HG03575 (cell line): ENCODE measurements around the gene CCNH.

Experiments
- ATAC-seq: cut with Tn5 transposase; IDR thresholded peaks from one replicate; pipeline ENCODE4 v1.9.1; 2021; ENCODE audit not compliant: unreplicated experiment, insufficient number of reproducible peaks, low FRiP score; ENCODE audit errors: extremely low read depth

CCNH gene

GRCh38 chr5:87405472-87406155, 7.1 kb downstream of the CCNH start:
- ATAC-seq: no peak

DNA sequence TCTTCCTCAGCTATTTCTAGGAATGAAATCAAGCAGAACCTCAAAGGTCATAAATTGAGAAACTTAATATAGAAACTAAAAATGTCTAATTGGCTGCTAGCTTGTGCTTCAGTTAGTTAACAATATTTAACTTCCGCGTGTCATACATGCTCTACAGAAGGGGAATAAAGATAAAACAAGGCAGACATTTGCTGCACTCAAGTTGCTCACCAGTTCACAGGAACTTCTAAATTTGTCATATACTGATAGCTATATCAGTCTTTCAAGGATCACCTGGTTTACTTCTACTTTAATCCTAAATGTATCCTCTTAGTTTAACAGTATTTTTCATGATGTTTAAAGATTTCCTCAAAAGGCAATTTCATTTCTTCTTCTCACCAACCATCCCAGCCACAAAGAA, 8.4 kb downstream of the CCNH start:
- ATAC-seq: no peak

DNA sequence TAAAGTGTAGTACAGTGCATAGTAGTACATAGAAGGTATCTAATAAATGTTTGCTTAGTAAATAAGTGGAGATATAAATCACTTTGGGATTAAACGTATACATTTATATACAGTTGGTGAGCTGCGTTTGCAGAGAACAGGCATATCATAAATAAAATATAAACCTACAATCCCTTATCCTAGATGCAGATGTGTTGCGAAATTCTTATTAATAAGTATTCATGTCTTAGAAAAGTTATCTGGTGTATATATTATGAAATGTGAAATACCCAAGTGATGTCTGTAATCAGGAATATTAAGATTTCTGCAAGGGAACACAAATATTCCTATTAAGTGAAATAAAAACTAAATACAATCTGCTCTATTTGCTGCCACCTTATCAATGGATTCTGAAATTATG, 8.8 kb downstream of the CCNH start:
- no peak for ATAC-seq

GRCh38 chr5:87403409-87403808, 9.3 kb downstream of the CCNH start:
- ATAC-seq: no peak

DNA sequence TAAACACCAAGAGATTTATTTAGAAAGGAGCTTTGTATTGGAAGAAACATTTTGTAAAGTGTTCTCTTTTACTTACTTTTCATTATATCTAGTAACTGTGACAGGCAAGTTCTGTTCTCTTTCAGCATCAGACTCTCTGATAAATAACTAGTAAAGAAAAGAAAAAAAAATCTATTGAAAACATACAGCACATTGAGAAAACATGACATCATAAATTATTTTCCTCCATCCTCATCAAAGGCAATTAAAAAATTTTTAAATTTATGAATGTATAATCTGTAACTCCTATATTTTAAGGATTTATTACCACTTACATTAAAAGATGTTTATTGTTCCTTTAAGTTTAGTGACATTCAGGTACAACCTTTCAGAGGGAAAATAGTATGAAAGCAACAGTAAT, 11.1 kb downstream of the CCNH start:
- no peak for ATAC-seq

GRCh38 chr5:87400305-87400899, 12.3 kb downstream of the CCNH start:
- ATAC-seq: peak; percentile 68

DNA sequence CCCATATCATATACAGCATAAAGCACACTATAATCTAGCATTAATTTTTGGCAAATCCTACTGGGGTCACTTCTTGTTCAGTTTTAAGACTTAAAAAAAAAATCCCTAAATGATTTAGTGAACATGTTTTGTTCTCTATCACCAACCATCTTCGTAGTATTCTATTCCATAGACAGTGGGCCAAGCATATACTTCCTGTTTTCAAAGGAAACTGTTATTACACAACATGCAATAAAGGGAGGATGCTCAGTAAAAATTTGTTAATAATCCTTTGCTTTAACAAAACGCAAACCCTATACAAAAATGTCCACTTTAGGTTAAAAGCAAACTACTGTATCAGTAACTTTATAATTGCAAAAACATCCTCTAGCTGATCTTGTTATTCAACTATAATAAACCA, 13.0 kb downstream of the CCNH start:
- ATAC-seq: no peak

DNA sequence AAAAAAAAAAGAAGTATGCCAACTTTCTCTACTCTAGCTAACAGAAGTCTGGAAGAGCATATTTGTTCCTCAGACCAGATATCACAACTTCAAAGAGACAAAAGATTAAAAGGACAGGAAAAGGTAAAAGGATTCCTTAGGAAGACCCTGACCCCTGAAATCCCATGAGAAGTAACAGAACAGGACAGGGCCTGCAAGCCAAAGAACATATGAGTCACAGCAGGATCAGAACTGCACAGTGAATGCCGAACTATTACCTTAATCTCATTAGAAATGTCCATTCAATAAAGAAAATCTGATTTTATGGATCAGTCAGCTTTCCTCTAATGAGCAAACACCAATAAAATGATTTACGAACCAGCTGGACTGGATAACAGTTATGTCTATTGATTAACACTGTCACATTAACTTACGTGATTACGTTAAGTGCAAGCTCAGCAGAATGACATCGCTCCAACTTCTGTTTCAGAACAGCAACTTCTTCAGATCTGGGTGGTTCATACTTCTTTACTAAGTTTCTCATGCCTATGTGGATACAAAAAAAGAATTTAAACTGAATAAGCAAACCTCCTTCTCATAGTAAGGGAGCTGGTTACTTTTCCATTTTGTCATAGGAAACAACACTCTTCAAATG, 13.6 kb downstream of the CCNH start:
- no peak for ATAC-seq

DNA sequence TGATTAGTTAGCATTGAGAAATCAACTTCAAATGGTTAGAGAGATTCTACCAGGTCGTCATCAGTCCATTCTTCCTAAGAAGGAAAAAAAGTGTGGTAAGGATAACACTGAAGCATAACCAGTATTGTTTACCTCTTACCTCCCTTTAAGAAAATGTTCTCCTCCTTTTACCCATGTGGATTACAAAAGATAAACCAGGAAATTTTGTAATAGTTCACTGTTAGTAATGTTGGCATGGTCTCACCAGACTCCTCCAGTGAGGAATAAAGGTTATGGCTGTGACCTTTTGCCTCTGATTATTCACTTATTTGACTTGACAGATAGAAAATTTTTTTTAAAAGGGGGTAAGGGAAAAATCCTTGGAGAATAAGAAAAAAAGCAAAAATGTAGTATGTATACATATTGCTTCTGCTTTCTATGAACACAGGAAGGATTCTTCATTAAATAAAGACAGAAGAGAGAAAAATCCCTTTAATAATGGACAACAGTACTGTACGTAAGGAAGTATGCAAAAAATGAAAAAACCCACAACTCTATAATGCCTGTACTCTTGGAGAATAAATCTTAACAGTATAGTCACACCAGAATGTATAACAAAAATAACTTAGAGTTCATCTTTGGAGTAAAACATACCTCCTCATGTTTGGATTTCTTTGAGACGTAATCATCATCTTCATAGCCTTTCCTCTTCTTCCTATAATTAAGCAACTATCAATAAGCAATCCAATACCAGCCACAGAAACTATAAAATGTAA, 18.1 kb downstream of the CCNH start:
- no peak for ATAC-seq

- no peak for ATAC-seq
These were observed 19.4 kb downstream of the CCNH start for GRCh38 chr5:87393331-87393730.

GRCh38 chr5:87392801-87393200, 19.9 kb downstream of the CCNH start:
- no peak for ATAC-seq

DNA sequence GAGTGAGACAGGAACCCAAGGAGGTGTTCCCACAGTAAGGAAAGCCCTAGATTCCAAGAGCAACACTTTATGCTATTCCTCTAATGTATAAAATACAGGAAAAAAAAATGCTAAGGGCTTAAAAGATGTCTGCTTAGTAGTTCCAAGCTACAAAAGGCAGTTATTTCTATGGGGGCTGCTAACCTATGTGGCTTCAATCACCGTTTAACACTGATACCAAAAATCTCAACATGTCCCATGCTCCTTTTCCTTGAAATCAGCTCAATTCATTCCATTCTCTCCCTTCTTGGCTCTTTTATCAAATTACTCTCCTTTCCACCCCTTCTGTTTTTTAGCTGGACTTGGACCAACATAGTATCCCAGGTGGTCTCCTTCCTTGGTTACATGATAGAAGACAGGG, 20.6 kb downstream of the CCNH start:
- no peak for ATAC-seq

DNA sequence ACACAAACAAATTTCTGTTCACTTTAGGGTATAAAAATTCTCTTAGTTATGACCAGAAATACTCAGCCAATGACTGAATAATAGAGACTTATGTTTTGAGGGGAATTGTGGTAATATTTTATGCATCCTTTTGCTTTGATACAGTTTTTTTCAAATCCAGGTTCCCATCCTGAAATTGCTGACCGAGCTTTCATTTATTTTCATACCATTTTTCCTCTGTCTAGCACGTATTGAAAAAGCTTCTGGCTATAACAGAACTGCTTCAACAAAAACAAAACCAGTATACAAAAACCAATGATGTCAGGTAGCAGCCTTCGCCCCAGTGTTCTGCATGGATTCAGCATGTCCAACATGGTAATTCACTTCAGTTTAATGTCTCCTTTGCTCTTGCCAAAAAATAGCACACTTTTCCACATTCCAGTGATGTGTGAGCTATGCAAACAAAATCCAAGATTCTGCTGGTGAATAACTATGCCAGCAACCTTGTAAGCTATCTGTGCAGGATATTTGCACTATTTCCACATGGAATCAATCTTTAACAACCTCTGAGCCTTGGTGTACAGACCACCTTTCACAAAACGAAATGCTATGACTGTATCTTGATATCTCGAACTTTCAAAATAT, 22.0 kb downstream of the CCNH start:
- no peak for ATAC-seq

DNA sequence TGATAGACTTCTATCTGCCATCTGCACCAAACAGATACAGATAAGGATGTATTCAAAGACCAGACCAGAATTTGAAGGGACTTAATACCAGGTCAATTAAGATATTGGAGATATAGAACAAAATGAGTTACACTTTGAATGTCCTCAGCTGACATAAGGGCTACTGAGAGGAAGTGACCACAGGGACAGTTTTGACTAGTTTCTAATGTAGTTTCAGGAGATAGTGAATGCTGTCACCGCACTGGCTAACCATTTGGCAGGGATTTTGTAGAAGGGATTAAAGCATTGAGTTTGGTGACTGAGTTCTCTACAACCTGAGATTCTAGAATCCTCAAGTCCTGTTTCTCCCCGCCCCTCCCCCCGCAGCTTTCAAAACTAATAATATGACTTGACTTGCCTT, 22.7 kb downstream of the CCNH start:
- ATAC-seq: no peak

GRCh38 chr5:87389296-87390034, 23.3 kb downstream of the CCNH start:
- no peak for ATAC-seq

DNA sequence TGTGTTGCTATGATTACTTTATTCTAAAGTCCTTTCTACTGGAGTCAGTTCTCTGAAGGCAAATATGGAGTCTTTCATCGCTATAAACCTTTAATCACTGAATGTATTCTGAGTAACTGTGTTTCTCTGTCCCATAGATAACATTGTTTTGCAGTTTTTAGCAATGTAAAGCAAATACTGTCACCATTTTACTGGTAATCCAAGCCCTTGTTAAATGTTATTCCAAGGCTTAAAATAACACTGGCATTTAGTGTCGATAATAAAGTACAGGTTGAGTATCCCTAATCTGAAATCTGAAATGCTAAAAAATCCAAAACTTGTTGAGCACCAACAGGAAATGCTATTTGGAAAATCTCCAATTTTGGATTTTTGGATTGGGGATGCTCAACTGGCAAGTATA, 24.6 kb downstream of the CCNH start:
- ATAC-seq: no peak

DNA sequence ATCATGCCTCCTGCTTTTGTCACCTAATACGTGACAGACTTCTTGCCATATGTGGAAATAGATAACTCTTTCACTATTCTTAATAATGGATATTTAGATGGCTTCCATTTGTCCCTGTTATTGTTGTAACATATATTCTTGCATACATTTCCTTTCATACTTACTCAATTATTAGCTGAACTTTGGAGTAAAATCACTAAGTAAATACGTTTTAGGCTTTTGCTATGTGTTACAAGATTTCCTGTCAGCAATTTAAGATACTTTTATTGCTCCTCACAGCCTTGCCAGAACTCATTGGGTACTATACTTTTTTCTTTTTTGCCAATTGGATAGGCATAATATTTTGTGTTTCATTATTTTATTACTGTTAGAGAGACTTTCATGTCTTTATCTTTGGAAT, 26.9 kb downstream of the CCNH start:
- ATAC-seq: no peak

DNA sequence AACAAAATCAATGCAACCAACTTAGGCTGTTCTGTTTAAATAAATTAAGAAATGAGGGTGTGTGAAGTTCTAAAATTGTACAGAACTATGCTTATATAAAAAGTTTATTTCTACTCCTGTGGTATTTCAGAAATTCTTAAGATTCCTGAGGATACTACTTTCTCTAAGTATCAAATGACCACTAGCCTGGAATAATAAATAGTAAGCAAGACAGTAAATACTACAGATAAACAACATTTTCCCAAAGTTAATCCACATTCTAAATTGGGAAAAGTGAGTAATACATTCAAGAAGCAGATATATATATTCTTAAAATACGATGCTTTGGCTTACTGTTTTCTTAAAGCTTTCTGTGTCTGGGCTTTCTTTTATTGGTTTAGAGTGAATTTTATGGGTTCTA, 29.5 kb downstream of the CCNH start:
- no peak for ATAC-seq

GRCh38 chr5:87382224-87382623, 30.5 kb downstream of the CCNH start:
- ATAC-seq: no peak
